HG02884 (cell line): ENCODE data around the gene MACO1.
"Not testable (repeated sequence)": the region's sequence is repeated elsewhere in the genome, so short reads cannot be mapped to it uniquely, and the experiment has no call there.

Experiments used
- ATAC-seq: cut with Tn5 transposase; IDR thresholded peaks from one replicate; pipeline ENCODE4 v1.9.1; 2021; ENCODE audit warnings: mild to moderate bottlenecking, moderate library complexity; ENCODE audit not compliant: unreplicated experiment

MACO1 gene

GRCh38 chr1:25423206-25423605 lies 7.5 kb upstream of the MACO1 start:
- not testable (repeated sequence) for ATAC-seq

GRCh38 chr1:25425098-25426085 lies 5.3 kb upstream of the MACO1 start:
- ATAC-seq = no peak

- no peak for ATAC-seq
Observed at GRCh38 chr1:25427696-25428095, 3.0 kb upstream of the MACO1 start.

GRCh38 chr1:25428475-25429166 lies 2.1 kb upstream of the MACO1 start:
- no peak for ATAC-seq

GRCh38 chr1:25430967-25431881 lies 527 bp downstream of the MACO1 start:
- ATAC-seq = peak; percentile 9

GRCh38 chr1:25431955-25432719 lies 1.4 kb downstream of the MACO1 start:
- ATAC-seq = no peak

GRCh38 chr1:25432749-25433388 lies 2.2 kb downstream of the MACO1 start:
- ATAC-seq = no peak

GRCh38 chr1:25433389-25434186 lies 2.9 kb downstream of the MACO1 start:
- ATAC-seq = no peak

- ATAC-seq = no peak
Observed at GRCh38 chr1:25435397-25436108, 4.9 kb downstream of the MACO1 start.

- ATAC-seq = no peak
Observed at GRCh38 chr1:25437672-25438071, 7.0 kb downstream of the MACO1 start.

GRCh38 chr1:25439287-25439686 lies 8.6 kb downstream of the MACO1 start:
- ATAC-seq = no peak

GRCh38 chr1:25442178-25442577 lies 11.5 kb downstream of the MACO1 start:
- ATAC-seq = no peak

- no peak for ATAC-seq
Observed at GRCh38 chr1:25443030-25443699, 12.5 kb downstream of the MACO1 start.

GRCh38 chr1:25444604-25445003 lies 13.9 kb downstream of the MACO1 start:
- ATAC-seq = not testable (repeated sequence)

- ATAC-seq = no peak
Observed at GRCh38 chr1:25445993-25446538, 15.4 kb downstream of the MACO1 start.

GRCh38 chr1:25447547-25447946 lies 16.9 kb downstream of the MACO1 start:
- ATAC-seq = peak; percentile 47

GRCh38 chr1:25450891-25451290 lies 20.2 kb downstream of the MACO1 start:
- no peak for ATAC-seq
